Measurements from ENCODE around the gene AMT. TPM values are rescaled to one million over a fixed set of nuclear protein-coding genes. Genes with fewer than 3 reads are reported as not detected.

The AMT gene
- total and polyA plus RNA-seq, 2 of the 13 experiments (the other 11 are each of a cell fraction or from before 2014, with no cell fraction given), result 35.3 to 59.0 TPM

- TF ChIP-seq ZGPAT (CRISPR knock-in tag; IDR thresholded peaks at IDR 0.05), result peak; percentile 67; the same call in 1 of the 2 replicates
- no peak for TF ChIP-seq ATF4 (CRISPR knock-in tag; IDR thresholded peaks at IDR 0.05)
- TF ChIP-seq NR2F6 (IDR thresholded peaks at IDR 0.05), result no peak
- TF ChIP-seq NR2F6 (CRISPR knock-in tag; IDR thresholded peaks at IDR 0.05), result no peak
- no peak for TF ChIP-seq POGZ (CRISPR knock-in tag; IDR thresholded peaks at IDR 0.05)
- TF ChIP-seq FOXC1 (CRISPR knock-in tag; IDR thresholded peaks at IDR 0.05; ENCODE audit: borderline replicate concordance), result peak; percentile 80; the same call in 1 of the 2 replicates
- TF ChIP-seq HOMEZ (CRISPR knock-in tag; IDR thresholded peaks at IDR 0.05; ENCODE audit: low read depth), result no peak
- no peak for TF ChIP-seq TBX3 (IDR thresholded peaks at IDR 0.05; ENCODE audit: borderline replicate concordance)
- TF ChIP-seq MAZ (IDR thresholded peaks at IDR 0.05; ENCODE audit: borderline replicate concordance, low read depth, low read length), result no peak
- TF ChIP-seq MAZ (CRISPR knock-in tag; IDR thresholded peaks at IDR 0.05; ENCODE audit: low read depth), result 0 out of 2 replicates have a peak, but pooled peaks have one; percentile 8
- TF ChIP-seq ZSCAN12 (CRISPR knock-in tag; IDR thresholded peaks at IDR 0.05), result no peak
- TF ChIP-seq ATF3 (CRISPR knock-in tag; IDR thresholded peaks at IDR 0.05), result no peak
- no peak; the same call in 1 of the 2 replicates for TF ChIP-seq CHCHD3 (CRISPR knock-in tag; IDR thresholded peaks at IDR 0.05)
- no peak for TF ChIP-seq MTF2 (CRISPR knock-in tag; IDR thresholded peaks at IDR 0.05; ENCODE audit: borderline replicate concordance)
- 0 out of 2 replicates have a peak, but pooled peaks have one; percentile 8 for TF ChIP-seq SMYD3 (CRISPR knock-in tag; IDR thresholded peaks at IDR 0.05)
- no peak for TF ChIP-seq ZFP1 (CRISPR knock-in tag; IDR thresholded peaks at IDR 0.05)
- TF ChIP-seq ZNF235 (CRISPR knock-in tag; IDR thresholded peaks at IDR 0.05; ENCODE audit: borderline replicate concordance), result no peak
- TF ChIP-seq ZNF558 (CRISPR knock-in tag; IDR thresholded peaks at IDR 0.05; ENCODE audit: borderline replicate concordance), result peak; percentile 33; the same call in 1 of the 2 replicates
- TF ChIP-seq ZNF678 (CRISPR knock-in tag; IDR thresholded peaks at IDR 0.05), result no peak
- TF ChIP-seq, protein P1, sequence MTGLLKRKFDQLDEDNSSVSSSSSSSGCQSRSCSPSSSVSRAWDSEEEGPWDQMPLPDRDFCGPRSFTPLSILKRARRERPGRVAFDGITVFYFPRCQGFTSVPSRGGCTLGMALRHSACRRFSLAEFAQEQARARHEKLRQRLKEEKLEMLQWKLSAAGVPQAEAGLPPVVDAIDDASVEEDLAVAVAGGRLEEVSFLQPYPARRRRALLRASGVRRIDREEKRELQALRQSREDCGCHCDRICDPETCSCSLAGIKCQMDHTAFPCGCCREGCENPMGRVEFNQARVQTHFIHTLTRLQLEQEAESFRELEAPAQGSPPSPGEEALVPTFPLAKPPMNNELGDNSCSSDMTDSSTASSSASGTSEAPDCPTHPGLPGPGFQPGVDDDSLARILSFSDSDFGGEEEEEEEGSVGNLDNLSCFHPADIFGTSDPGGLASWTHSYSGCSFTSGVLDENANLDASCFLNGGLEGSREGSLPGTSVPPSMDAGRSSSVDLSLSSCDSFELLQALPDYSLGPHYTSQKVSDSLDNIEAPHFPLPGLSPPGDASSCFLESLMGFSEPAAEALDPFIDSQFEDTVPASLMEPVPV (CRISPR knock-in tag; IDR thresholded peaks at IDR 0.05), result 0 out of 2 replicates have a peak, but pooled peaks have one; percentile 0
- no peak for TF ChIP-seq NPAS2 (CRISPR knock-in tag; IDR thresholded peaks at IDR 0.05; ENCODE audit: borderline replicate concordance)
- TF ChIP-seq MZF1 (CRISPR knock-in tag; IDR thresholded peaks at IDR 0.05; ENCODE audit: borderline replicate concordance), result no peak
- no peak for TF ChIP-seq CREB3 (CRISPR knock-in tag; IDR thresholded peaks at IDR 0.05)
Measured at GRCh38 chr3:49470714-49471420, 48.6 kb upstream of the AMT start (continued).

Data from HepG2 (cell line).